HFFc6 (cell line): ENCODE results near the gene GCAT. TPM values are rescaled to one million over a fixed set of nuclear protein-coding genes. Genes with fewer than 3 reads are reported as not detected.

Experiments
- DNase-seq: peaks from one replicate; pipeline ENCODE4 v3.0.0-alpha.2; 2018
- H3K27ac Mint-ChIP-seq: 2 replicates; pipeline ENCODE4 v1.8.0; 2020; ENCODE audit warnings: mild to moderate bottlenecking, mixed read lengths
- H3K27me3 Mint-ChIP-seq: 2 replicates; pipeline ENCODE4 v1.8.0; 2021; ENCODE audit warnings: mild to moderate bottlenecking, moderate library complexity, mixed read lengths; ENCODE audit not compliant: insufficient read depth
- H3K36me3 Mint-ChIP-seq: 2 replicates; pipeline ENCODE4 v1.8.0; 2021; ENCODE audit warnings: low read depth, mixed read lengths
- H3K4me1 Mint-ChIP-seq: 2 replicates; pipeline ENCODE4 v1.8.0; 2020; ENCODE audit warnings: low read depth, mixed read lengths
- H3K4me3 Mint-ChIP-seq: 2 replicates; pipeline ENCODE4 v1.8.0; 2020; ENCODE audit warnings: mild to moderate bottlenecking, moderate library complexity, mixed read lengths
- H3K9me3 Mint-ChIP-seq: 2 replicates; pipeline ENCODE4 v1.8.0; 2020; ENCODE audit warnings: mild to moderate bottlenecking, mixed read lengths
- total RNA-seq, 6 experiments: library from RNA; stranded (reverse); fragmentation: NEBNext Ultra II Directional; extraction: Animal tissue kit (Norgen Biotek cat#: 25700); gene quantifications; 2 replicates in 1 of 6; 3 replicates in 5 of 6; pipeline ENCODE4 v1.2.3, GENCODE V29; 2021
- TF ChIP-seq, protein P1 (sequence below): fragments of 200-600 bp; sonication (generic); IDR thresholded peaks from 2 replicates; pipeline ENCODE4 v1.5.0; 2021; ENCODE audit warnings: antibody characterized with exemption, mild to moderate bottlenecking

GCAT gene
- total RNA-seq, 6 experiments from 2014 or later = 27.6 to 42.3 (median 29.2) TPM

DNA sequence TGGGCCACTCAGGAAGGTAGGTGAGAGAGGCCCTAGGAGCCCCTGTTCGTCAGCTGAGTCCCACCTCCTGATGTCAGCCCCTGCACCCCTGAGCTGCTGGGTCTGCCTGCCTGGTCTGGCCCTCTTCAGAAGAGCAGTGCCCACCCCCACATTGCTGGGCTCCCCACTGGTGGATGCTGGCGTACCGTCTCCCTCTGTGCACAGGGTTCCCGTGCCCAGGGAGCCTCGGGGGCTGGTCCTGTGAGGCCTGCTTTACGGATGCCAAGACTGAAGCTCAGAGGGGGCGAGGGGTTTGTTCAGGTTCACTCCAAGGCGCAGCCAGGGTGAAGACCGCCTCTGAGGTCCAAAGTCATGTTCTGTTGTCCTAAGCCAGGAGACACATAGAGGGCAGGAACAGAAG, 44.7 kb upstream of the GCAT start:
- no peak overlapping the region for H3K27ac Mint-ChIP-seq
- TF ChIP-seq, protein P1, sequence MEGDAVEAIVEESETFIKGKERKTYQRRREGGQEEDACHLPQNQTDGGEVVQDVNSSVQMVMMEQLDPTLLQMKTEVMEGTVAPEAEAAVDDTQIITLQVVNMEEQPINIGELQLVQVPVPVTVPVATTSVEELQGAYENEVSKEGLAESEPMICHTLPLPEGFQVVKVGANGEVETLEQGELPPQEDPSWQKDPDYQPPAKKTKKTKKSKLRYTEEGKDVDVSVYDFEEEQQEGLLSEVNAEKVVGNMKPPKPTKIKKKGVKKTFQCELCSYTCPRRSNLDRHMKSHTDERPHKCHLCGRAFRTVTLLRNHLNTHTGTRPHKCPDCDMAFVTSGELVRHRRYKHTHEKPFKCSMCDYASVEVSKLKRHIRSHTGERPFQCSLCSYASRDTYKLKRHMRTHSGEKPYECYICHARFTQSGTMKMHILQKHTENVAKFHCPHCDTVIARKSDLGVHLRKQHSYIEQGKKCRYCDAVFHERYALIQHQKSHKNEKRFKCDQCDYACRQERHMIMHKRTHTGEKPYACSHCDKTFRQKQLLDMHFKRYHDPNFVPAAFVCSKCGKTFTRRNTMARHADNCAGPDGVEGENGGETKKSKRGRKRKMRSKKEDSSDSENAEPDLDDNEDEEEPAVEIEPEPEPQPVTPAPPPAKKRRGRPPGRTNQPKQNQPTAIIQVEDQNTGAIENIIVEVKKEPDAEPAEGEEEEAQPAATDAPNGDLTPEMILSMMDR = no peak
- H3K9me3 Mint-ChIP-seq = no peaks in the 10 kb centered on the region
- H3K4me3 Mint-ChIP-seq = no peak overlapping the region
- H3K36me3 Mint-ChIP-seq = peaks cover 30% of the 10 kb centered on the region
- H3K27me3 Mint-ChIP-seq = no peaks in the 10 kb centered on the region; the same call in 1 of the 2 replicates
- H3K4me1 Mint-ChIP-seq = peaks cover 18% of the 10 kb centered on the region
- DNase-seq = no peak

DNA sequence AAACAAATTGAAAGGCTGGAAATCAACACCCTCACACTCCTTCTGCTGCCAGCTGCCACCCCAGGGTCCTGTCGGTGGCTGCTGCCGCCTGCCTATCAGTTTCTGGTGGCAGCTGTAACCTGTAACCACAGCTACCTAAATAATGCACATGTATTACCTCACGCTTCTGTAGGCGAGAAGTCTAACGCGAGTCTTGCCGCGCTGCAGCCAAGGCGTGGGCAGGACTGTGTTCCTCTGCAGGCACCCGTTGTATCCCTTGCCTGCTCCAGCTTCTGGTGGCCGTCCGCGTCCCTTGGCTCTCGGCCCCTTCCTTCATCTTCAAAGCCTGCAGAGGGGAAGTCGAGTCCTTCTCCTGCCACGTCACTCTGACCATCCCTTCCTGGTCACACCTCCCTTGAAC, 44.1 kb upstream of the GCAT start:
- no peak for DNase-seq
- H3K9me3 Mint-ChIP-seq = no peaks in the 10 kb centered on the region
- H3K36me3 Mint-ChIP-seq = peaks cover 23% of the 10 kb centered on the region
- H3K4me3 Mint-ChIP-seq = no peak overlapping the region
- TF ChIP-seq, protein P1 = no peak
- H3K4me1 Mint-ChIP-seq = peaks cover 13% of the 10 kb centered on the region
- H3K27me3 Mint-ChIP-seq = no peaks in the 10 kb centered on the region; the same call in 1 of the 2 replicates
- H3K27ac Mint-ChIP-seq = no peak overlapping the region

DNA sequence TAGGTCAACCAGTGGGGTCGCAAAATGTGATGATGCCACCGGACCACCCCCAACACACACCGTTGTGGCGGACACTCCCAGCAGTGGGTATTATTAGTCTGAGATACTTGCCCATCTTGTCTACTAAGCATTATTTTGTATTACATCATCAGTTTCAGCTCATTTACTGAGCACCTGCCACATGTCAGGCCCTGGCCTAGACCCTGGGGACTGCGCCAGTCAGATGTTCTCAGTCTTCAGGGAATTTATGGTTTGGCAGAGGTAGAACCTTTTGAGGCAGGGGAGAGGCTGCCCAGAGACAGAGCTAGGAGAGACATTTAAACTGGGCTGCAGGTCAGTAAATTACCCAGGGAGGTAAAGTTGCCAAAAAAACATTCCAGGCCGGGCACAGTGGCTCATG, 43.1 kb upstream of the GCAT start:
- H3K4me3 Mint-ChIP-seq = no peak overlapping the region
- no peak overlapping the region for H3K27ac Mint-ChIP-seq
- H3K9me3 Mint-ChIP-seq = no peaks in the 10 kb centered on the region
- no peaks in the 10 kb centered on the region; the same call in 1 of the 2 replicates for H3K27me3 Mint-ChIP-seq
- TF ChIP-seq, protein P1 = no peak
- DNase-seq = no peak
- peaks cover 22% of the 10 kb centered on the region for H3K36me3 Mint-ChIP-seq
- peaks cover 13% of the 10 kb centered on the region for H3K4me1 Mint-ChIP-seq

DNA sequence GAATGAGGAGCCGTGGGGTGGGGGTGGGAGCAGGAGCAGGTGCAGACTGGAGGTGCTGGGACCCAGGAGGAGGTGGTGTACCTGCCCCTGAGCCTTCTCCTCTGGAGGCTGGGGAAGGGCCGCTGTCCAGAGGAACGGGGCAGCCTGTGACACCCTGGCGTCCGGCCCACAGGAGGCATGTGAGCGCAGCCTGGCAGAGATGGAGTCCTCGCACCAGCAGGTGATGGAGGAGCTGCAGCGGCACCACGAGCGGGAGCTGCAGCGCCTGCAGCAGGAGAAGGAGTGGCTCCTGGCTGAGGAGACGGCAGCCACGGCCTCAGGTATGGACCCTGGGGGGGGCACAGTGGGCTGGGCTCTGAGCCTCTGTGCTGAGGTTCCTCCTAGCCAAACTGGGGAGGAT, 42.2 kb upstream of the GCAT start:
- H3K4me3 Mint-ChIP-seq = no peak overlapping the region
- H3K9me3 Mint-ChIP-seq = no peaks in the 10 kb centered on the region
- H3K4me1 Mint-ChIP-seq = peaks cover 13% of the 10 kb centered on the region
- TF ChIP-seq, protein P1 = no peak
- DNase-seq = no peak
- peaks cover 15% of the 10 kb centered on the region for H3K36me3 Mint-ChIP-seq
- H3K27ac Mint-ChIP-seq = no peak overlapping the region
- no peaks in the 10 kb centered on the region; the same call in 1 of the 2 replicates for H3K27me3 Mint-ChIP-seq

DNA sequence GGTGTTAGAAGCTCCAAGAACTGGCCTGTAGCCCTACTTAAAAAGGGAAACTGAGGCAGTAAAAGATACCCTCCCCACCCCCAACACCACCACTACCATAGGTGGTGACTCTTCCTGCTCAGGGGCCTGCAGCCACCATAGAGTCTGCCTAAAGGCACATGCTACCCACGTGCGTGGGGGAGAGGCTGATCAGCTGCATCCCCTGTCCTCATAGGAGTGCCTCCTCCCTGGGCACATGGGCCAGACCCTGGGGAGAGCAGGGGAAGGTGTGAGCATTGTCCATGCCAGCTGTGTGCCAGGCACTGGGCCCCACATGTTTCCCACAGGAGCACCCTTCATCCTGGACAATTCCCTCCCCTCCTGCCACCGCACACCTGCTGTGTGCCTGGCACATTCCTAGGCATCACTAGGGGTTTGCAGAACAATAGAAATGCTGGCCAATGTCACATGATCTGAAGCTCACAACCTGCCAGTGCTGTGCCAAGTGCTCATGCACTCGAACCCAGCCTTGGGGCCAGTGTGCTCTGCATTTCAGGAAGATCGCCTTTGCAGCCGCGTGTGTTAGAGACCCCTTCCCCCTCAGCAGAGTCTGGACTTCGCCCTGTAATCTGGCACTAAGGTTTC, 41.7 kb upstream of the GCAT start:
- H3K27me3 Mint-ChIP-seq = no peaks in the 10 kb centered on the region; the same call in 1 of the 2 replicates
- no peak for DNase-seq
- peaks cover 11% of the 10 kb centered on the region for H3K4me1 Mint-ChIP-seq
- H3K4me3 Mint-ChIP-seq = no peak overlapping the region
- peaks cover 16% of the 10 kb centered on the region for H3K36me3 Mint-ChIP-seq
- H3K9me3 Mint-ChIP-seq = no peaks in the 10 kb centered on the region
- no peak overlapping the region for H3K27ac Mint-ChIP-seq
- TF ChIP-seq, protein P1 = no peak
